ENCODE data around the gene SETD5.

The SETD5 gene

GRCh38 chr3:9405756-9406155 is 8.3 kb downstream of the SETD5 start:
- H3K27ac ChIP-seq (ENCODE audit: low read length): no peak overlapping the region
- H3K36me3 ChIP-seq (ENCODE audit: insufficient read depth, low read length): no peaks in the 10 kb centered on the region
- peaks cover 35% of the 10 kb centered on the region for H3K4me1 ChIP-seq (ENCODE audit: insufficient read depth, low read length)
- ATAC-seq (ENCODE audit: insufficient read depth, low read depth) (no peak), DNase-seq (no peak)
- peak overlapping the region; percentile 23; the same call in 1 of the 2 replicates for H3K4me2 ChIP-seq (ENCODE audit: insufficient read depth, low read length)
- peaks cover 92% of the 10 kb centered on the region for H4K20me1 ChIP-seq (ENCODE audit: insufficient read depth, low read length)
- H2AFZ ChIP-seq (ENCODE audit: low read depth, low read length): no peak overlapping the region
- H3K27me3 ChIP-seq (ENCODE audit: insufficient read depth, low read length, poor library complexity): no peaks in the 10 kb centered on the region
- H3K79me2 ChIP-seq (ENCODE audit: insufficient read depth, low read length): peaks cover 100% of the 10 kb centered on the region
- TF ChIP-seq, protein P1, sequence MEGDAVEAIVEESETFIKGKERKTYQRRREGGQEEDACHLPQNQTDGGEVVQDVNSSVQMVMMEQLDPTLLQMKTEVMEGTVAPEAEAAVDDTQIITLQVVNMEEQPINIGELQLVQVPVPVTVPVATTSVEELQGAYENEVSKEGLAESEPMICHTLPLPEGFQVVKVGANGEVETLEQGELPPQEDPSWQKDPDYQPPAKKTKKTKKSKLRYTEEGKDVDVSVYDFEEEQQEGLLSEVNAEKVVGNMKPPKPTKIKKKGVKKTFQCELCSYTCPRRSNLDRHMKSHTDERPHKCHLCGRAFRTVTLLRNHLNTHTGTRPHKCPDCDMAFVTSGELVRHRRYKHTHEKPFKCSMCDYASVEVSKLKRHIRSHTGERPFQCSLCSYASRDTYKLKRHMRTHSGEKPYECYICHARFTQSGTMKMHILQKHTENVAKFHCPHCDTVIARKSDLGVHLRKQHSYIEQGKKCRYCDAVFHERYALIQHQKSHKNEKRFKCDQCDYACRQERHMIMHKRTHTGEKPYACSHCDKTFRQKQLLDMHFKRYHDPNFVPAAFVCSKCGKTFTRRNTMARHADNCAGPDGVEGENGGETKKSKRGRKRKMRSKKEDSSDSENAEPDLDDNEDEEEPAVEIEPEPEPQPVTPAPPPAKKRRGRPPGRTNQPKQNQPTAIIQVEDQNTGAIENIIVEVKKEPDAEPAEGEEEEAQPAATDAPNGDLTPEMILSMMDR (IDR thresholded peaks at IDR 0.05; ENCODE audit: borderline replicate concordance, extremely low read depth, low read length, poor library complexity, severe bottlenecking): no peak
- no peak for TF ChIP-seq EZH2 (IDR thresholded peaks at IDR 0.05; ENCODE audit: borderline replicate concordance, low read depth, low read length, severe bottlenecking)
- H3K4me3 ChIP-seq (ENCODE audit: low read depth in 1 of 2, low read length in 2 of 2): no peak overlapping the region
- no peak overlapping the region for H3K9ac ChIP-seq (ENCODE audit: low read depth, low read length)
- H3K9me3 ChIP-seq (ENCODE audit: insufficient read depth, low read length, severe bottlenecking): no peaks in the 10 kb centered on the region

DNA sequence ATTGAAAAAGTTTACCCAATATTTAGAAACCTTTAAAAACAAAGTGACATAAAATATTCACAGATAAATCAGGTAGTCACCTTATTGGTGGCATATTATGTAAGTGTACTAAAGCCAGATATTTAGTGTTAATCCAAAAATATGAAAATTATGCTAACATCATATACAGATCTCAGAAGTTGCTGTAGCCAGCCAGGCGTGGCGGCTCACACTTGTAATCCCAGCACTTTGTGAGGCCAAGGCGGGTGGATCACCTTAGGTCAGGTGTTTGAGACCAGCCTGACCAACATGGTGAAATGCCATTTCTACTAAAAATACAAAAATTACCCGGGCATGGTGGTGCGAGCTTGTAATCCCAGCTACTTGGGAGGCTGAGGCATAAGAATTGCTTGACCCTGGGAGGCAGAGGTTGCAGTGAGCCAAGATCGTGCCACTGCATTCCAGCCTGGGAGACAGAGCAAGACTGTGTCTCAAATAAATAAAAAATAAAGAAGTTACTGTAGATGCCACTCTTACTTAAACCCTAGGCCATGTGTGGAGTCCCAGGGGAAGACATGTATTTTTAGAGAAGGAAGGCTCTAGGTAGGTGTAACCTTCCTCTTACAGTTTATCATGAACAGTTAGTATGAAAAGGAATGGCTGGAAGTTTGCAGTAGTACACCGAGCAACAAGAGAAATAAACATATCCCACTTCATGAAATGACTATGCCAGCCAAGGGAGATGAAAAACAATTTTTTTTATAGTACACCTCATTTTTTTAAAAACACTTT is 9.6 kb downstream of the SETD5 start:
- Histone ChIP-seq H3K79me2 (ENCODE audit: insufficient read depth, low read length) (peaks cover 100% of the 10 kb centered on the region), H3K27me3 (ENCODE audit: insufficient read depth, low read length, poor library complexity) (no peaks in the 10 kb centered on the region), H3K4me2 (ENCODE audit: insufficient read depth, low read length) (no peak overlapping the region; the same call in 1 of the 2 replicates), H2AFZ (ENCODE audit: low read depth, low read length) (no peak overlapping the region), H3K27ac (ENCODE audit: low read length) (no peak overlapping the region), H4K20me1 (ENCODE audit: insufficient read depth, low read length) (peaks cover 92% of the 10 kb centered on the region), H3K9me3 (ENCODE audit: insufficient read depth, low read length, severe bottlenecking) (no peaks in the 10 kb centered on the region), H3K9ac (ENCODE audit: low read depth, low read length) (no peak overlapping the region), H3K36me3 (ENCODE audit: insufficient read depth, low read length) (no peaks in the 10 kb centered on the region), H3K4me3 (ENCODE audit: low read depth in 1 of 2, low read length in 2 of 2) (no peak overlapping the region), H3K4me1 (ENCODE audit: insufficient read depth, low read length) (peaks cover 23% of the 10 kb centered on the region)
- ATAC-seq (ENCODE audit: insufficient read depth, low read depth): 0 out of 3 replicates have a peak, but pooled peaks have one; percentile 24
- DNase-seq: no peak
- TF ChIP-seq, protein P1 (IDR thresholded peaks at IDR 0.05; ENCODE audit: borderline replicate concordance, extremely low read depth, low read length, poor library complexity, severe bottlenecking): no peak
- no peak for TF ChIP-seq EZH2 (IDR thresholded peaks at IDR 0.05; ENCODE audit: borderline replicate concordance, low read depth, low read length, severe bottlenecking)

DNA sequence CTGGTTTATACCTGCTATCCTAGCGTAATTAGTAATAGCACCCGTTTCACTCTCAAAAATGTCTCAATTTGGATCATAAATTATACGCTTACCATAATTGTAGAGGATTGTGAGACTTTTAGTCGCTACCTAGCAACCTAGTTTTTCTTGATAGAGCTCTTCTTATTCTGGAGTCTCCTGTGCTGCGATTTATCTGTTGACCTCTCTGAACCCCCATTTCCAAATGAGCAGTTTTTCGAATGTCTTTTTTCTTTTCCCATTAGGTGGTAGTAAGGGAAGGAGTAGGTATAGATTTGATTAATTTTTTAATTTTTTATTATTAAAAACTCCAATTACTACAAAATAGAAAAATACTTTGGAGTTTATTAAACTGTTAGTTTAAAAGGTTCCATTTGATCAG is 10.6 kb downstream of the SETD5 start:
- Histone ChIP-seq H3K9ac (ENCODE audit: low read depth, low read length) (no peak overlapping the region), H3K4me2 (ENCODE audit: insufficient read depth, low read length) (no peak overlapping the region), H2AFZ (ENCODE audit: low read depth, low read length) (no peak overlapping the region), H4K20me1 (ENCODE audit: insufficient read depth, low read length) (peaks cover 92% of the 10 kb centered on the region), H3K79me2 (ENCODE audit: insufficient read depth, low read length) (peaks cover 100% of the 10 kb centered on the region), H3K4me1 (ENCODE audit: insufficient read depth, low read length) (peaks cover 14% of the 10 kb centered on the region), H3K36me3 (ENCODE audit: insufficient read depth, low read length) (no peaks in the 10 kb centered on the region), H3K27me3 (ENCODE audit: insufficient read depth, low read length, poor library complexity) (no peaks in the 10 kb centered on the region), H3K9me3 (ENCODE audit: insufficient read depth, low read length, severe bottlenecking) (no peaks in the 10 kb centered on the region), H3K4me3 (ENCODE audit: low read depth in 1 of 2, low read length in 2 of 2) (no peak overlapping the region), H3K27ac (ENCODE audit: low read length) (no peak overlapping the region)
- DNase-seq: no peak
- no peak for ATAC-seq (ENCODE audit: insufficient read depth, low read depth)
- no peak for TF ChIP-seq EZH2 (IDR thresholded peaks at IDR 0.05; ENCODE audit: borderline replicate concordance, low read depth, low read length, severe bottlenecking)
- TF ChIP-seq, protein P1 (IDR thresholded peaks at IDR 0.05; ENCODE audit: borderline replicate concordance, extremely low read depth, low read length, poor library complexity, severe bottlenecking): no peak

All from DND-41 (cell line).